HG03095 (cell line): ENCODE results near the gene HDAC4.

ENCODE experiments used
- ATAC-seq: cut with Tn5 transposase; IDR thresholded peaks from one replicate; pipeline ENCODE4 v1.9.1; 2021; ENCODE audit warnings: moderate library complexity; ENCODE audit not compliant: unreplicated experiment

Gene HDAC4

GRCh38 chr2:239259603-239260298, 141.1 kb downstream of the HDAC4 start:
- ATAC-seq, result peak; percentile 65

DNA sequence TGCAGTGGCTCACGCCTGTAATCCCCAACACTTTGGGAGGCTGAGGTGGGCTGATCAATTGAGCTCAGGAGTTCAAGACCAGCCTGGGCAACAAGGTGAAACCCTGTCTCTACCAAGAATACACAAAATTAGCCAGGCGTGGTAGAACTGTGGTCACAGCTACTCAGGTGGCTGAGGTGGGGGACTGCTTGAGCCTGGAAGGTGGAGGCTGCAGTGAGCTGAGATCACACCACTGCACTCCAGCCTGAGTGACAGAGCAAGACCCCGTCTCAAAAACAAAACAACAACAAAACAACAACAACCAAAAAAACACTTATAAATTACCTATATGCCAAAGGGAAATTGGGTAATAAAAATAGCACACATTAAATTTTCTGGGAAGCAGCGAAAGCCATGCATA, 141.6 kb downstream of the HDAC4 start:
- no peak for ATAC-seq

- no peak for ATAC-seq
These were observed 142.6 kb downstream of the HDAC4 start for GRCh38 chr2:239258248-239258647.

DNA sequence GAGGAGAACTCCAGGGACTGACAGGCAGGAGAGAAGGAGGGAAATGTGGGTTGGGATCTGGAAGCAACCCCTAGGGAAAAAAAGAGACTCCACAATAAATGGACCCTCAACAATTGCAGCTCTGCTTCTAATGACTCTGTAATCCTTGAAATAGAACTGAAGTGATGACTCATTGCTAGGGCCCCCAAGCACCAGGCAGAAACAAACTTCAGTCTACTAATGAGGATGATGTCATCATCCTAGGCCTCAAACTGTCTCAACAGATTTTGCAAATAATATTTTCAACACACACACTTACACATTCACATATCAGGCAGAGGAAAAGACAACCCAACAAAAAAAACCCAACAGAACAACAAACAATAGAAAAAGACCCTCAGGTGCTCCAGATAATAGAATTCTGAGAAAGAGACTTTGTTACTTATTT, 143.3 kb downstream of the HDAC4 start:
- no peak for ATAC-seq

DNA sequence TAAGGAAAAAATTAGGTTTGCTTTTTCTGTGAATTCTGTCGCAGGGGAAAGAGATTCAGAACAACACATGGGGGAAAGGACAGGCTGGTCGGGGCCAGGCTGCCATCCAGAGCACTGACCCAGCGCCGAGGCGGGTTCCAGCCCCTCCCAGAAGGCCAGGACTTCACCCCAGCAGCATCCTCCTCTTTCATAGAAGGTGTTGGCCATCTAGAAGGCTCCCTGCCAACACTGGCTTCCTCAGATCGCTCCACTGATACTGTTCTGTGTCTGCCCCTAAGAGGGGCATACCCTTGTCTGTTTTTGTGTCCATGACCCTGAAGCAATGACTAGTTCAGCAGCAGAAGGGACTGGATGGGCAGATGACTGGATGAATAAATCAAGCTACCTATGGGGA, 144.5 kb downstream of the HDAC4 start:
- no peak for ATAC-seq

GRCh38 chr2:239255628-239256349, 145.0 kb downstream of the HDAC4 start:
- no peak for ATAC-seq

DNA sequence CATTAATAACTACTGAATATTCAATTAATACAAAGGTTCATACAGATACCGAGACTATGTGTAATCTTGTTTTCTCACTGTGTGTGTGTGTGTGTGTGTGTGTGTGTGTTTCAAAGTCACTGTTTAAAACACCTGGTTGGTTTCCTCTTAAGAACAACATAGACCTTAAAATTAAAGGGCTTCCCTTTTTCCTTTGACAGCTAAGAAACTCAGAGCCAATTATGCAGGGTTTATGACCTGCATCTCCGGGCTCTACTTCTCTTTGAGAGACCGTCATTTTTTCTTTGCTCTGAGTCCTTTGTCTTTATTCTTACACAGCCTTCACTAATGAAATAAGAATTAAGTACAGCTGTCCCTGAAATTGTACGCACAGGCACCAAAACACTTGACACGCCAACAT, 145.6 kb downstream of the HDAC4 start:
- ATAC-seq, result no peak

DNA sequence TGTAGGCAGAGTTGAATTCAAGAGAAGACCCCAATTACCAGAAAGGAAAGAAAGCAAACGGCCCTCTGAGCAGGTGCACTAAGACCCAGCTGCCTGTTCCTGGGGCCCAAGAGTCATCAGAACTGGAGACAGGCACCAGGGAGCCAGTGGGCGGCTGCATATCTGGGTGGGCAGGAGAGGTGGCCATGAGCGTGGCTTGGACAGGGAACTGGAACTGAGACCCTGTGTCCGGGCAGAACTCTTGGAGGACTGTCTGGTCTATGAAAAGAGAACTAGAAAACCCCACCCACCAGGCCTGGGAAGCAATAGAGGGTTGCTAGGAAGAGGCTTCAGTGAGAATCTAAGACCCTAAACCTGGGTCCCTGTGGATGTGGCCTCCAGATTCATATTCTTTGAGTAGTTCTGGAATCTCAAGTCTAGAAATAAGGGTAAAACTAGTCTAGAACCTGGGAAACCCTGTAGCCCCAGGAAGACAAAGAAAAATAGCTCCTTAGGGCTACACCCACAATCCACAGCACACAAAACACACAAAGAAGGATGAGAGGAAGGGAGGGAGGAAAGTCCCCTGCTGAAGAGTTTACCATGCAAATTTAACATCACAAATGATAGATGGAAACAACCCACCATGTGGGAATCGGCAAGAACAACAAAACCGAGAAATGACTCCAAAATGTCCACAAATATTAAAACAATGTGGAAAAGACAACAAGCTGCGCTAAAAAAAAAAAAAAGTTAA, 147.0 kb downstream of the HDAC4 start:
- ATAC-seq, result no peak

DNA sequence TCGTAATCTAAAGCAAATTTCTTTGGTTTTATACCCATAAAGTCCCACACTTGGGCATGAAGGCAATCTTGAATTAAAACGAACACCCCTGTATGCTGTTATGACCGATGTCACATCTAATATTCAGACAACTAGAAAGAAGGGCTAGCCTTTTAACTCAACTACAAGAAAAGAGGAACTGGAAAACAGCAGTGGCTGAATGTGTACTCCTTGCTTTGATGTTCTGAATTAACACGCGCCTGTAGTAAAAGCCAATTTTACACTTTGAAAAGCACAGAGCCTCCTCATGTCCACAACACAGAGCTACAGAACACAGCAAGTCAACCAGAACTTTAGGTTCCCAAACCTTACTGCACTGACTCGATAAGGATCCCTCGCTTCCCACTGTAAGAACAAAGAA, 147.6 kb downstream of the HDAC4 start:
- peak; percentile 58 for ATAC-seq

DNA sequence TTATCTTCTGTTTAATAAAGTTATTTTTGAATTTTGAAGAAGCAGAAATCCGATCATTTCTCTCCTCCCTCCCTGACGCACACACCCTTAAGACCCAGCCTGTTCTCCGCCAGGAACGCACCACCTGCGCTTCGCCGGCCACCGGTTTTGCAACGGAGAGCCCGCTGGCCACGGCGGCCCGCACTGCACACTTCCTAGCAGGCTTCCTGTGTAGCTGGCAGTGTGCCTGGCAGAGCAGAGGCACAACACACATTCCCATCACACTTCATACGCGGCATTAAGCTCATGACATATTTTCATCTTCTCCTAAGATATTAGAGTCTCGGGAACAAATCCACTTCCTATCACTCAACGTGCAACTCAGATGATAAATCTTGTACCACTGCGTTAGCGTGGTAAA, 148.0 kb downstream of the HDAC4 start:
- ATAC-seq, result peak; percentile 10

- ATAC-seq, result no peak
These were observed 148.4 kb downstream of the HDAC4 start for GRCh38 chr2:239252393-239252792.

- no peak for ATAC-seq
These were observed 148.8 kb downstream of the HDAC4 start for GRCh38 chr2:239251971-239252370.

DNA sequence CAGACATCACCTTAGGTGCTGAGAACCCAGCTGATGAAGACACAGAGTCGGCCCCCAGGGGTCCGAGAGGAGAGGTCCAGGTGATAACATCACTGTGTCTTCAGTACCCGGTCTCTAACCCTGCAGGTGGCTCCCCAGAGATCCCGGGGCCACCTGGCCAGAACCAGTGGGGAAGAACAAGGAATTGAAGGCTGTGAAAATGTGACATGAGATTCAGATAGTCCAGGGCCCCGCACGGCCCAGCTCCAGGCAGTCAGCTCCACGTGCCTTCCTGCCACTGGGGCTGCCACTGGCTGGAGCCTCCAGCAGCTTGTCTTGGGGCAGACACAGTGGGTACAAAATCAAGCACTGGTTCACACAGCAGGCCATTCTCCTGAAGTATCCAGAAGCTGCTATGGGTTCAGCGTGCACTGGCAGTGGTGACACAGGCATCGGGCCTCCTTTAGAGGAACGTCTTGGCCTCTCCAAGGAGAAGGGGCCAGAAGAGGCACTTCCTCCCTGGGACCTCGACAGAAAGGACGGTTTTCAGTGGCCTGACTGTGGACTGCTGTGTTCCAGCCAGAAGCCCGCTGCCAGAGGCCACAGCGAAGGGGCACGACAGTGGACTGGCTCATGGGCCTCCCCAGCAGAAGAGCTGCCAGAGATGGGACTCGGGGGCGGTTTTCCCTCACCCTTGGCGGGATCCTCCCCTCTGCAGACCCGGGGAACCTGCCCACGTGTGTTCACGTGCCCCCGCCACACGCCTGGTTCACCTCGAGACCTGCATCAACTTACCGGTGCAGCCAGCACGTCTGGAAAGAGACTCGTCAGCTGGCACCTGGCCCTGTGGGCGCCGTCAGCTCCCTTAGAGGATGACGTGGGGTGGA, 150.4 kb downstream of the HDAC4 start:
- no peak for ATAC-seq

DNA sequence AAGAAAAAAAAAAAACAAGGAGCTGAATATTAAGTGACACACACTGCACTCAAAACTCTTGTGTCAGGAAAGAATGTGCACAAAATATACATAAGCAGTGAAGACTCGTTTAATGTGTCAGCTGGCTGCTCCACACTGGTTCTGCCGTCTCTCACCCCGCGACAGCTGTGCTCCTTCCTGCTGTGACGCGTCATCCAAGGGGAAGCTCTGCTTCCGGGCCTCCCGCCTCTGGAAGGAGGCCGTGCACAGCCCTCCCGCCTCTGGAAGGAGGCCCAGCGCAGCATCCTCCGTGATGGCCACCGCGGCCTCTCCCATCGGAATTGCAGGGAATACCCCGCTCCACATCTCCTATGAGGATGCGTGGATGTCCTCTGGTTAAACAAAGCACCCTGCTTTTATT, 151.0 kb downstream of the HDAC4 start:
- no peak for ATAC-seq

- no peak for ATAC-seq
These were observed 151.8 kb downstream of the HDAC4 start for GRCh38 chr2:239249048-239249447.

DNA sequence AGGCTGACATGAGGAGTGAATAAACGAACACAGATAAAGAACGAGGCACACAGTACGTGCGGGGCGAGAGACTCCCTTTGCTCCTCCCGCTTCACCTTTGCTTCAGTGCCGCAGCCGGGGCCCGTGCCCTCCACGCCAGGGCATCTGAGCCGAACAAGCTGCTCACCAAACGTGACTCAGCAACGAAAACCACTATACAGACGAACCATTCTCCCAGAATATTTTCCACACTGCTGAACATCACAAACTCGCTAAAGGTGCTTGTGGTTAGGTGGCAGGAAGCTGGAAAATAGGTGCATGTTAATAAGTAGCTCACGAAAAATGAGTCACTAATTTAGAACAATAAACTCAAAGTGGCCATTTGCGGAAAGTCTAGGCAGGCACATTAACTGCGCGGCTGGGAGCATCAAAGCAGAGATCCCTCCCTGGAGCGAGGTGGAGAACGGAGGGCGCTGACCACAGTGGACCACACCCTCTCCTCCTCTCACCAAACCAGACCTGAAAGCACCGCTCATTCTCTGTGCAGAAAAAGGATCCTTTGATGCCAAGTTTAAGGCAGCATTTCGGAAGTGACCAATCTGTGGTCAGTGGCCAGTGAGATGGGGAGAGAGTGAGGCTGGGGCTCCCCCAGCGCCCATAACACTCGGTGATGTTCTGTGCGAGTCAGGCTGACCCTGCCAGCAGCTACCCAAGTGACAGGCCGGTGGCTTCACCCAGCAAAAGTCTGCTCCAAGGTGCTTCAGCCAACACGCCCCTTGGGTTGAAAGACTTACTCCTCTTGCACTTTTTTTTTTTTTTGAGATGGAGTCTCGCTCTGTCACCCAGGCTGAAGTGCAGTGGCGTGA, 153.2 kb downstream of the HDAC4 start:
- no peak for ATAC-seq

- ATAC-seq, result no peak
These were observed 154.1 kb downstream of the HDAC4 start for GRCh38 chr2:239246723-239247122.

GRCh38 chr2:239245872-239246721, 154.7 kb downstream of the HDAC4 start:
- no peak for ATAC-seq

- ATAC-seq, result no peak
These were observed 155.7 kb downstream of the HDAC4 start for GRCh38 chr2:239245107-239245506.
